SK-N-SH (cell line): Measurements from ENCODE around the gene RPF1. TPM values are rescaled to one million over a fixed set of nuclear protein-coding genes. Genes with fewer than 3 reads are reported as not detected.

Experiments used
- CTCF ChIA-PET: fragments of 300-600, 350-600 bp; formaldehyde crosslinking; extraction: SDS; loops from one replicate; lab custom pipeline; 2021; lab: Yijun Ruan, JAX
- POLR2A ChIA-PET: fragments of 350-600 bp; sonication (Branson Sonifier 250); formaldehyde crosslinking; extraction: SDS; loops from one replicate; lab custom pipeline; 2020; ENCODE audit warnings: antibody characterized with exemption, inconsistent platforms; lab: Yijun Ruan, JAX
- DNase-seq: peaks from one replicate; pipeline ENCODE4 v3.0.0; 2012
- H2AFZ ChIP-seq: fragments of 200-600 bp; sonication (generic); 2 replicates; pipeline ENCODE4 v1.8.1; 2016; ENCODE audit warnings: antibody characterized with exemption, mild to moderate bottlenecking, low read depth
- H3F3A ChIP-seq: fragments of 200-600 bp; sonication (generic); replicated peaks from 2 replicates; pipeline ENCODE3; 2016; ENCODE audit warnings: antibody characterized with exemption, mild to moderate bottlenecking; ENCODE audit not compliant: insufficient read depth
- H3K27ac ChIP-seq, 2 experiments: fragments of 200-500 bp in 1 of 2; fragments of 200-600 bp in 1 of 2; sonication (Bioruptor generic) in 1 of 2; sonication (generic), shearing (Covaris generic) in 1 of 2; 2 replicates each; pipeline versions ENCODE4 v1.5.1 to v1.6.1; 2014 to 2016; ENCODE audit warnings: low read depth in 2 of 2, inconsistent platforms in 1 of 2, low read length in 1 of 2, mild to moderate bottlenecking in 1 of 2, mixed read lengths in 1 of 2
- H3K27me3 ChIP-seq: fragments of 200-600 bp; sonication (generic), shearing (Covaris generic); 2 replicates; pipeline ENCODE4 v1.6.1; 2016; ENCODE audit warnings: mixed run types; ENCODE audit not compliant: insufficient read depth
- H3K36me3 ChIP-seq, 2 experiments: fragments of 200-500 bp in 1 of 2; fragments of 200-600 bp in 1 of 2; sonication (Bioruptor generic) in 1 of 2; sonication (generic) in 1 of 2; replicated peaks in 1 of 2; 2 replicates each; pipeline versions ENCODE3 to v1.5.1; 2014 to 2016; ENCODE audit warnings: low read length in 1 of 2, mild to moderate bottlenecking in 1 of 2; ENCODE audit not compliant: insufficient read depth in 2 of 2, control insufficient read depth in 1 of 2
- H3K4me1 ChIP-seq, 2 experiments: fragments of 200-500 bp in 1 of 2; fragments of 200-600 bp in 1 of 2; sonication (Bioruptor generic) in 1 of 2; sonication (generic), shearing (Covaris generic) in 1 of 2; 2 replicates each; pipeline versions ENCODE4 v1.5.1 to v1.6.1; 2014 to 2016; ENCODE audit warnings: low read depth in 1 of 2, low read length in 1 of 2, mixed run types in 1 of 2; ENCODE audit not compliant: insufficient read depth in 2 of 2, control insufficient read depth in 1 of 2
- H3K4me2 ChIP-seq: fragments of 200-600 bp; sonication (generic), shearing (Covaris generic); 2 replicates; pipeline ENCODE4 v1.6.1; 2017; ENCODE audit warnings: mixed run types
- H3K4me3 ChIP-seq, 2 experiments: fragments of 200-500 bp in 1 of 2; fragments of 200-600 bp in 1 of 2; sonication (Bioruptor generic) in 1 of 2; sonication (generic), shearing (Covaris generic) in 1 of 2; 2 replicates each; pipeline versions ENCODE4 v1.5.1 to v1.8.1; 2014 to 2016; ENCODE audit warnings: low read depth in 2 of 2, inconsistent platforms in 1 of 2, low read length in 1 of 2, mild to moderate bottlenecking in 1 of 2, mixed read lengths in 1 of 2, moderate library complexity in 1 of 2
- H3K79me2 ChIP-seq: fragments of 200-600 bp; sonication (generic); 2 replicates; pipeline ENCODE4 v1.8.1; 2017; ENCODE audit warnings: mild to moderate bottlenecking; ENCODE audit not compliant: insufficient read depth
- H3K9ac ChIP-seq: fragments of 200-600 bp; sonication (generic); 2 replicates; pipeline ENCODE4 v1.6.1; 2017; ENCODE audit warnings: mixed run types
- H3K9me2 ChIP-seq: fragments of 200-600 bp; sonication (generic); 2 replicates; pipeline ENCODE4 v1.6.1; 2017; ENCODE audit warnings: mixed run types
- H3K9me3 ChIP-seq: fragments of 200-600 bp; sonication (generic); 2 replicates; pipeline ENCODE4 v1.6.1; 2017; ENCODE audit warnings: mixed run types, mild to moderate bottlenecking, moderate library complexity
- H4K20me1 ChIP-seq: fragments of 200-600 bp; sonication (generic); 2 replicates; pipeline ENCODE4 v1.6.1; 2017; ENCODE audit warnings: mild to moderate bottlenecking, mixed run types; ENCODE audit not compliant: insufficient read depth
- CHD2 ChIP-seq: fragments of 150-350 bp; IDR thresholded peaks from 2 replicates; pipeline ENCODE4 v1.6.1; 2018; ENCODE audit warnings: low read length; ENCODE audit not compliant: partially characterized antibody
- ELF1 ChIP-seq: IDR thresholded peaks from 2 replicates; pipeline ENCODE4 v1.4.0; 2012
- EP300 ChIP-seq, 2 experiments: IDR thresholded peaks; 2 replicates each; pipeline versions ENCODE4 v1.4.0 to v1.6.1; 2012; ENCODE audit warnings: borderline replicate concordance in 1 of 2, low read depth in 1 of 2, low read length in 1 of 2
- EZH2phosphoT487 ChIP-seq: fragments of 200-600 bp; sonication (generic); IDR thresholded peaks from 2 replicates; pipeline ENCODE4 v1.6.1; 2017; ENCODE audit warnings: low read depth, mixed run types, mild to moderate bottlenecking, antibody characterized with exemption, moderate library complexity, borderline replicate concordance
- FOXM1 ChIP-seq: IDR thresholded peaks from 2 replicates; pipeline ENCODE4 v1.4.0; 2012; ENCODE audit warnings: low read depth, mild to moderate bottlenecking
- GATA2 ChIP-seq: sonication (generic); formaldehyde crosslinking; IDR thresholded peaks from 2 replicates; pipeline ENCODE4 v1.5.0; 2020; ENCODE audit warnings: mild to moderate bottlenecking, missing genetic modification reagents
- IRF3 ChIP-seq: fragments of 150-350 bp; IDR thresholded peaks from 2 replicates; pipeline ENCODE4 v1.6.1; 2016; ENCODE audit warnings: mild to moderate bottlenecking, low read depth, low read length
- MEF2A ChIP-seq: IDR thresholded peaks from 2 replicates; pipeline ENCODE4 v1.4.0; 2012; ENCODE audit warnings: low read depth, borderline replicate concordance
- MXI1 ChIP-seq: IDR thresholded peaks from 2 replicates; pipeline ENCODE4 v1.6.1; 2012; ENCODE audit warnings: mild to moderate bottlenecking, low read depth, low read length, improper control_type of control experiment
- NFIC ChIP-seq: IDR thresholded peaks from 2 replicates; pipeline ENCODE4 v1.4.0; 2012; ENCODE audit warnings: borderline replicate concordance
- PBX3 ChIP-seq: IDR thresholded peaks from 2 replicates; pipeline ENCODE4; 2012
- POLR2AphosphoS5 ChIP-seq: IDR thresholded peaks from 2 replicates; pipeline ENCODE4 v1.6.1; 2012; ENCODE audit warnings: low read depth, low read length
- RAD21 ChIP-seq: IDR thresholded peaks from 2 replicates; pipeline ENCODE4 v1.6.1; 2012; ENCODE audit warnings: mild to moderate bottlenecking, low read length
- RXRA ChIP-seq: IDR thresholded peaks from 2 replicates; pipeline ENCODE4 v1.4.0; 2012; ENCODE audit warnings: low read depth, mild to moderate bottlenecking, borderline replicate concordance
- SIN3A ChIP-seq: IDR thresholded peaks from 2 replicates; pipeline ENCODE4 v1.6.1; 2012; ENCODE audit warnings: low read depth, mild to moderate bottlenecking, low read length, moderate library complexity, borderline replicate concordance
- TAF1 ChIP-seq: IDR thresholded peaks from 2 replicates; pipeline ENCODE4 v1.6.1; 2012; ENCODE audit warnings: low read depth, mild to moderate bottlenecking, low read length, moderate library complexity, borderline replicate concordance
- TCF12 ChIP-seq: IDR thresholded peaks from 2 replicates; pipeline ENCODE4 v1.4.0; 2012
- YY1 ChIP-seq: IDR thresholded peaks from 2 replicates; pipeline ENCODE4 v1.4.0; 2012; ENCODE audit warnings: low read depth, mild to moderate bottlenecking
- WGBS: methylation state at CpG from one replicate; pipeline ENCODE4 v1.1.6; 2017; ENCODE audit warnings: low lambda C conversion rate; 5-methylcytosine and 5-hydroxymethylcytosine counted together
- polyA plus RNA-seq, 3 experiments: library from polyadenylated mRNA; depleted of rRNA; stranded (reverse); fragments of >200 nt; gene quantifications; 2 replicates each; pipeline ENCODE4 v1.2.3, GENCODE V29; 2012
- TF ChIP-seq, protein P1 (sequence below): IDR thresholded peaks from 2 replicates; pipeline ENCODE4 v1.4.0; 2012; ENCODE audit warnings: low read depth, borderline replicate concordance
- TF ChIP-seq, protein P2 (sequence below): IDR thresholded peaks from 2 replicates; pipeline ENCODE4 v1.4.0; 2012; ENCODE audit warnings: low read depth, borderline replicate concordance

The RPF1 gene
- polyA plus RNA-seq, 1 of the 3 experiments (the other 2 are of a cell fraction), result 22.6 TPM

DNA sequence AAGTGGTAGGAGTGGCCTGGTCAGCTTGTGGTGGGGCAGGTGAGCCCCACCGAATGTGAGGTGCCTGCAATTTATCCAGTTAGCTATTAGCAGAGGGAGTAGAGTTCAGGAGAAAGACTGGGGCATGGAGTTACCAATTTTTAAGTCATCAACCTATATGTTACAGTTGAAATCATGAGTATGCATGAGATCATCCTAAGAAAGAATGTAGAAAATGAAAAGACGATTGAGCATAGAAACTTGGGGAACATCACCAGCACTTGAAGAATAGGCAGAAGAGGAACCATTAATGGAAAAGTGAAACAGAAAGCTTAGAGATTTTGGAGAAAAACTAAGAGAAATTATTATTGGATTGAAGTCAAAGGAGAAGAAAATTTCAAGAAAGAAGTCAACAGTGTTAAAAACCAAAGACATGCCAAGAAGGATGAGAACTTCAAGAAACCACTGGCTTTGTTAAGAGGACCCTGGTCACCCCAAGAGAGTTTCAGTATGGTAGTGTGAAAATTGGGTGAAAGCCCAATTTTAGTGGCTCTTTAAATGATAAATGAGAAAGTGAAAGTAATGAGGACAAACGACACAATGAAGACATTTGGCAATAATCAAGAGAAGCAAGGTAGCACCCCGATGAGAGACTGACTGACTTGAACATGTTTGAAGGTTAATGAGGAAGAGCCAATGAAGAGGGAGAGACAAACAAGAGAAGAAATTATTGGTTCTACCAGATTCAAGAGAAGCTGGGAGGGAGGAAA lies 44.1 kb upstream of the RPF1 start:
- Histone ChIP-seq H3K4me3 (no peak overlapping the region), H3K4me1 (peaks cover 4 to 9% of the 10 kb centered on the region in 2 experiments; a peak in 3 of 4 replicates), H2AFZ (no peak overlapping the region; the same call in 1 of the 2 replicates), H3K4me2 (no peak overlapping the region; the same call in 1 of the 2 replicates), H3K27ac (no peak overlapping the region), H3K79me2 (no peaks in the 10 kb centered on the region), H3K27me3 (no peaks in the 10 kb centered on the region), H3K36me3 (no peaks in the 10 kb centered on the region), H3K9me2 (no peaks in the 10 kb centered on the region), H4K20me1 (no peaks in the 10 kb centered on the region), H3K9ac (no peak overlapping the region), H3F3A (no peaks in the 10 kb centered on the region), H3K9me3 (no peaks in the 10 kb centered on the region)
- no peak for TF ChIP-seq CHD2
- TF ChIP-seq RXRA, result no peak
- no peak for TF ChIP-seq TCF12
- TF ChIP-seq YY1, result no peak
- no peak for TF ChIP-seq FOXM1
- TF ChIP-seq TAF1, result no peak
- TF ChIP-seq, protein P1, sequence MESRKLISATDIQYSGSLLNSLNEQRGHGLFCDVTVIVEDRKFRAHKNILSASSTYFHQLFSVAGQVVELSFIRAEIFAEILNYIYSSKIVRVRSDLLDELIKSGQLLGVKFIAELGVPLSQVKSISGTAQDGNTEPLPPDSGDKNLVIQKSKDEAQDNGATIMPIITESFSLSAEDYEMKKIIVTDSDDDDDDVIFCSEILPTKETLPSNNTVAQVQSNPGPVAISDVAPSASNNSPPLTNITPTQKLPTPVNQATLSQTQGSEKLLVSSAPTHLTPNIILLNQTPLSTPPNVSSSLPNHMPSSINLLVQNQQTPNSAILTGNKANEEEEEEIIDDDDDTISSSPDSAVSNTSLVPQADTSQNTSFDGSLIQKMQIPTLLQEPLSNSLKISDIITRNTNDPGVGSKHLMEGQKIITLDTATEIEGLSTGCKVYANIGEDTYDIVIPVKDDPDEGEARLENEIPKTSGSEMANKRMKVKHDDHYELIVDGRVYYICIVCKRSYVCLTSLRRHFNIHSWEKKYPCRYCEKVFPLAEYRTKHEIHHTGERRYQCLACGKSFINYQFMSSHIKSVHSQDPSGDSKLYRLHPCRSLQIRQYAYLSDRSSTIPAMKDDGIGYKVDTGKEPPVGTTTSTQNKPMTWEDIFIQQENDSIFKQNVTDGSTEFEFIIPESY, result no peak
- no peak for TF ChIP-seq MXI1
- no peak for TF ChIP-seq EP300 (IDR thresholded peaks at IDR 0.05; ENCODE audit: borderline replicate concordance in 1 of 2, low read depth in 1 of 2, low read length in 1 of 2)
- TF ChIP-seq EZH2phosphoT487, result no peak
- no peak for TF ChIP-seq ELF1
- TF ChIP-seq IRF3, result no peak
- TF ChIP-seq GATA2, result no peak
- no peak for TF ChIP-seq PBX3
- TF ChIP-seq MEF2A, result no peak
- no peak for TF ChIP-seq RAD21
- no peak for TF ChIP-seq POLR2AphosphoS5
- TF ChIP-seq SIN3A, result no peak
- TF ChIP-seq NFIC, result no peak
- TF ChIP-seq, protein P2, sequence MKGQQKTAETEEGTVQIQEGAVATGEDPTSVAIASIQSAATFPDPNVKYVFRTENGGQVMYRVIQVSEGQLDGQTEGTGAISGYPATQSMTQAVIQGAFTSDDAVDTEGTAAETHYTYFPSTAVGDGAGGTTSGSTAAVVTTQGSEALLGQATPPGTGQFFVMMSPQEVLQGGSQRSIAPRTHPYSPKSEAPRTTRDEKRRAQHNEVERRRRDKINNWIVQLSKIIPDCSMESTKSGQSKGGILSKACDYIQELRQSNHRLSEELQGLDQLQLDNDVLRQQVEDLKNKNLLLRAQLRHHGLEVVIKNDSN, result no peak
- ChIA-PET CTCF (interaction anchor here (0.6 to 3.6 kb wide), 14 partner anchors 14 to 509 kb away, joined by 3 to 17 read pairs (median 4); partner anchors contain the start of gene SAMD13), POLR2A (no interaction called here)
- DNase-seq, result no peak
- 38% methylated on average over 4 of the region's 4 CpGs for WGBS
